MM.1S (cell line): ENCODE results near the gene CLCA1.

Experiments used
- DNase-seq: peaks from one replicate; pipeline ENCODE4 v3.0.0-alpha.2; 2015
- H2AFZ ChIP-seq: fragments of 300-600 bp; sonication (generic); 2 replicates; pipeline ENCODE4 v1.6.0; 2016; ENCODE audit warnings: antibody characterized with exemption, low read length
- H3F3A ChIP-seq: fragments of 300-600 bp; sonication (generic); 2 replicates; pipeline ENCODE4 v1.6.1; 2016; ENCODE audit warnings: mild to moderate bottlenecking, antibody characterized with exemption, low read length, moderate library complexity, mixed read lengths; ENCODE audit not compliant: insufficient read depth
- H3K27ac ChIP-seq: fragments of 300-600 bp; sonication (generic); 2 replicates; pipeline ENCODE4 v1.5.1; 2016; ENCODE audit warnings: mild to moderate bottlenecking, low read length
- H3K27me3 ChIP-seq: fragments of 300-600 bp; sonication (generic); replicated peaks from 2 replicates; pipeline ENCODE4 v1.6.0; 2016; ENCODE audit warnings: low read length; ENCODE audit not compliant: insufficient read depth
- H3K36me3 ChIP-seq: fragments of 300-600 bp; sonication (generic); replicated peaks from 2 replicates; pipeline ENCODE4 v1.6.1; 2016; ENCODE audit warnings: mild to moderate bottlenecking, low read length, mixed read lengths; ENCODE audit not compliant: insufficient read depth
- H3K4me1 ChIP-seq: fragments of 300-600 bp; sonication (generic); 2 replicates; pipeline ENCODE4 v1.6.1; 2016; ENCODE audit warnings: low read length, mixed read lengths
- H3K4me2 ChIP-seq: fragments of 300-600 bp; sonication (generic); 2 replicates; pipeline ENCODE4 v1.6.0; 2016; ENCODE audit warnings: low read depth, low read length
- H3K4me3 ChIP-seq: fragments of 300-600 bp; sonication (generic); 2 replicates; pipeline ENCODE4 v1.5.1; 2016; ENCODE audit warnings: low read length, mixed read lengths
- H3K79me2 ChIP-seq: fragments of 300-600 bp; sonication (generic); 2 replicates; pipeline ENCODE4 v1.6.1; 2016; ENCODE audit warnings: mixed run types, low read length, mixed read lengths
- H3K9ac ChIP-seq: fragments of 300-600 bp; sonication (generic); 2 replicates; pipeline ENCODE4 v1.6.1; 2016; ENCODE audit warnings: low read length, mixed read lengths
- H3K9me2 ChIP-seq: fragments of 300-600 bp; sonication (generic); replicated peaks from 2 replicates; pipeline ENCODE4 v1.6.1; 2016; ENCODE audit warnings: mild to moderate bottlenecking, low read length, mixed read lengths; ENCODE audit not compliant: insufficient read depth
- H3K9me3 ChIP-seq: fragments of 300-600 bp; sonication (generic); replicated peaks from 2 replicates; pipeline ENCODE4 v1.6.1; 2016; ENCODE audit warnings: mild to moderate bottlenecking, low read length, mixed read lengths; ENCODE audit not compliant: insufficient read depth
- H4K20me1 ChIP-seq: fragments of 300-600 bp; sonication (generic); 2 replicates; pipeline ENCODE4 v1.6.1; 2016; ENCODE audit warnings: mild to moderate bottlenecking, low read length, moderate library complexity, mixed read lengths; ENCODE audit not compliant: insufficient read depth
- CTCF ChIP-seq: fragments of 300-600 bp; sonication (generic); IDR thresholded peaks from 2 replicates; pipeline ENCODE4 v1.5.1; 2016; ENCODE audit warnings: antibody characterized with exemption, low read length, mixed read lengths
- EZH2 ChIP-seq: fragments of 300-600 bp; sonication (generic); optimal IDR thresholded peaks from 2 replicates; pipeline ENCODE3; 2017; ENCODE audit warnings: low read depth, mild to moderate bottlenecking, antibody characterized with exemption, low read length, mixed read lengths
- EZH2phosphoT487 ChIP-seq: fragments of 300-600 bp; sonication (generic); IDR thresholded peaks from 2 replicates; pipeline ENCODE4 v1.6.1; 2018; ENCODE audit warnings: antibody characterized with exemption, low read length

The CLCA1 gene

GRCh38 chr1:86460998-86461397, 7.7 kb upstream of the CLCA1 start:
- Histone ChIP-seq H3K9me2 (no peaks in the 10 kb centered on the region), H3K79me2 (no peaks in the 10 kb centered on the region), H3K4me3 (no peak overlapping the region), H3K4me1 (no peaks in the 10 kb centered on the region), H2AFZ (no peak overlapping the region), H3K4me2 (no peak overlapping the region), H3F3A (no peaks in the 10 kb centered on the region), H3K9ac (no peak overlapping the region), H4K20me1 (no peaks in the 10 kb centered on the region), H3K36me3 (no peaks in the 10 kb centered on the region), H3K27me3 (0 out of 2 replicates have a peak, but pooled peaks cover 2% of the 10 kb centered on the region), H3K9me3 (no peaks in the 10 kb centered on the region), H3K27ac (no peak overlapping the region)
- DNase-seq, result no peak
- TF ChIP-seq EZH2phosphoT487 (no peak), CTCF (no peak), EZH2 (no peak)

- Histone ChIP-seq H3K79me2 (no peaks in the 10 kb centered on the region), H3K27me3 (peaks cover 5% of the 10 kb centered on the region; the same call in 1 of the 2 replicates), H3K9me2 (no peaks in the 10 kb centered on the region), H3K27ac (no peak overlapping the region), H3F3A (no peaks in the 10 kb centered on the region), H3K4me3 (no peak overlapping the region), H3K9me3 (no peaks in the 10 kb centered on the region), H3K4me1 (no peaks in the 10 kb centered on the region), H3K4me2 (no peak overlapping the region), H4K20me1 (no peaks in the 10 kb centered on the region), H2AFZ (no peak overlapping the region), H3K9ac (no peak overlapping the region), H3K36me3 (no peaks in the 10 kb centered on the region)
- no peak for DNase-seq
- TF ChIP-seq CTCF (no peak), EZH2phosphoT487 (no peak), EZH2 (no peak)
Observed at GRCh38 chr1:86461482-86461881, 7.2 kb upstream of the CLCA1 start.

- Histone ChIP-seq H3K36me3 (no peaks in the 10 kb centered on the region), H3K9me3 (no peaks in the 10 kb centered on the region), H4K20me1 (no peaks in the 10 kb centered on the region), H3K27me3 (peaks cover 32% of the 10 kb centered on the region), H3F3A (no peaks in the 10 kb centered on the region), H2AFZ (no peak overlapping the region), H3K4me1 (no peaks in the 10 kb centered on the region), H3K9me2 (no peaks in the 10 kb centered on the region), H3K4me2 (no peak overlapping the region), H3K79me2 (no peaks in the 10 kb centered on the region), H3K27ac (no peak overlapping the region), H3K4me3 (no peak overlapping the region), H3K9ac (no peak overlapping the region)
- DNase-seq, result no peak
- TF ChIP-seq EZH2 (no peak), EZH2phosphoT487 (no peak), CTCF (no peak)
Observed at GRCh38 chr1:86464819-86465218, 3.9 kb upstream of the CLCA1 start.
